ENCODE measurements around the gene NUCB2.
A peak's percentile ranks its signal among the peaks of the same experiment; 100 is the strongest.

NUCB2 gene

GRCh38 chr11:17369094-17369493 is 92.6 kb downstream of the NUCB2 start:
- no peak for TF ChIP-seq CTCF (IDR thresholded peaks at IDR 0.05; ENCODE audit: low read length, missing control alignments)
- H3K4me3 ChIP-seq (replicated peaks; ENCODE audit: low read depth, low read length): no peak overlapping the region
- DNase-seq (ENCODE audit: low read depth): no peak

DNA sequence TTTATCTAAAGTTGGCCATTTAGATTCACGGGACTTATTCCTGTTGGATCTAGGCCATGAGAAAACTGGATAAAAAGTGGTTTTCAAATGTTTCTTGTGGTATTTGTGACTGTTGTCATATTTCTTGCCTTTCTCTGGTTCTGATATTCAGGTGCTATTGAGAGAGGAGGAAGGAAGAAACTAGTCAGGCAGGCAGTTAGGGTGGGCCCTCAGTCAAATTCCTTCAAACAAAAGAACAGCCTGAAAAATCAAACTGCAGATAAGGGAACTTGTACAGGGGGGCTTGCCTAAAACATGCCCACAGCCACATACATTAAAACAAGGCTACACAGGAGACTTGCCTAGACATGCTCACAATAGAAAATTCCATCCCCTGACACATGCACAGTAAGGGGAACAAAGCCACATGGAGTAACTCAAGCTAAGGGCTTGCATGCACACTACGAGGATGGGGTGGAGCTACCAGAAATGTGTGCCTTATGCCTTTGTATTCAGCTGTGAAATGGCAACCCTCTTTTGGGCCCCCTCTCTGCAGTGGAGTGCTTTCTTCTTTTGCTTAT is 93.2 kb downstream of the NUCB2 start:
- H3K4me3 ChIP-seq (replicated peaks; ENCODE audit: low read depth, low read length): no peak overlapping the region
- no peak for DNase-seq (ENCODE audit: low read depth)
- no peak for TF ChIP-seq CTCF (IDR thresholded peaks at IDR 0.05; ENCODE audit: low read length, missing control alignments)

GRCh38 chr11:17371614-17372013 is 95.1 kb downstream of the NUCB2 start:
- peak; percentile 64 for DNase-seq (ENCODE audit: low read depth)

DNA sequence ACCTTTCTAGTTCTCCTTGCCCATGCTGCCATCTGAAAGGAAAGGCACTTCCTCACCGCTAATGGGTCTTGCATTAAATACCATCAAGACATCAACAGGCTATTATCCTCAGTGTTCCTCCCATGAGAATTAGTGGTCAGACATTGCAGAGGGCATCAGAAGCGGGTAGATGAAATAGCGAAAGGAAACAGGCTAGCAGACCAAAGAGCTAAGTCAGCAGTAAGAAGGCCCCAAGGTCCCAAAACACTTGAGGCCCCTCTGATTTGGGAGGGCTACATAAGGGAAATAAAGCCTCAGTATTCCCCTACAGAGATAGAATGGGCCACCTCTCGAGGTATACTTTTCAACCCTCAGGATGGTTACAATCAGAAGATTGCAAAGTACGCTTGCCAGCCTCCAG is 99.0 kb downstream of the NUCB2 start:
- DNase-seq (ENCODE audit: low read depth): no peak
- TF ChIP-seq CTCF (IDR thresholded peaks at IDR 0.05; ENCODE audit: low read length, missing control alignments): no peak
- no peak overlapping the region for H3K4me3 ChIP-seq (replicated peaks; ENCODE audit: low read depth, low read length)

More at GRCh38 chr11:17371614-17372013, 95.1 kb downstream of the NUCB2 start:
- H3K4me3 ChIP-seq (replicated peaks; ENCODE audit: low read depth, low read length): no peak overlapping the region
- no peak for TF ChIP-seq CTCF (IDR thresholded peaks at IDR 0.05; ENCODE audit: low read length, missing control alignments)

GRCh38 chr11:17376493-17376892 is 100.0 kb downstream of the NUCB2 start:
- no peak overlapping the region for H3K4me3 ChIP-seq (replicated peaks; ENCODE audit: low read depth, low read length)
- TF ChIP-seq CTCF (IDR thresholded peaks at IDR 0.05; ENCODE audit: low read length, missing control alignments): no peak
- DNase-seq (ENCODE audit: low read depth): no peak

DNA sequence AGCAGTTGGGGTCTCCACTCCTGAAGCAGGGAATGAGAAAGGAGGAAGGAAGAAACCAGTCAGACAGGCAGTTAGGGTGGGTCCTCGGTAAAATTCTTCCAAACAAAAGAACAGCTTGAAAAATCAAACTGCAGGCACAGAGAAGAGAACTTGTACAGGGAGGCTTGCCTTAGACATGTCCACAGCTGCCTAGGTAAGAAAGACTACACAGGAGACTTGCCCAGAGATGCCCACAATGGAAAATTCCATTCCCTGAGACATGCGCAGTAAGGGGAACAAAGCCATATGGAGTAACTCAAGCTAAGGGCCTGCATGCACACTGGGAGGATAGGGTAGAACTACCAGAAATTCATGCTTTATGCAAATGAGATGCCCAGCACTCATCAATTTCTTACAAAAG is 102.1 kb downstream of the NUCB2 start:
- DNase-seq (ENCODE audit: low read depth): no peak
- H3K4me3 ChIP-seq (replicated peaks; ENCODE audit: low read depth, low read length): no peak overlapping the region
- TF ChIP-seq CTCF (IDR thresholded peaks at IDR 0.05; ENCODE audit: low read length, missing control alignments): no peak
